Hematopoietic multipotent progenitor cell treated with erythropoietin and hydrocortisone succinate and interleukin-3 and kit ligand, for 6 days (in vitro differentiated cells): Measurements from ENCODE around the gene SLC39A3.

Experiments used
- DNase-seq: peaks from one replicate; pipeline ENCODE4 v3.0.0-alpha.2; 2015

Gene SLC39A3

DNA sequence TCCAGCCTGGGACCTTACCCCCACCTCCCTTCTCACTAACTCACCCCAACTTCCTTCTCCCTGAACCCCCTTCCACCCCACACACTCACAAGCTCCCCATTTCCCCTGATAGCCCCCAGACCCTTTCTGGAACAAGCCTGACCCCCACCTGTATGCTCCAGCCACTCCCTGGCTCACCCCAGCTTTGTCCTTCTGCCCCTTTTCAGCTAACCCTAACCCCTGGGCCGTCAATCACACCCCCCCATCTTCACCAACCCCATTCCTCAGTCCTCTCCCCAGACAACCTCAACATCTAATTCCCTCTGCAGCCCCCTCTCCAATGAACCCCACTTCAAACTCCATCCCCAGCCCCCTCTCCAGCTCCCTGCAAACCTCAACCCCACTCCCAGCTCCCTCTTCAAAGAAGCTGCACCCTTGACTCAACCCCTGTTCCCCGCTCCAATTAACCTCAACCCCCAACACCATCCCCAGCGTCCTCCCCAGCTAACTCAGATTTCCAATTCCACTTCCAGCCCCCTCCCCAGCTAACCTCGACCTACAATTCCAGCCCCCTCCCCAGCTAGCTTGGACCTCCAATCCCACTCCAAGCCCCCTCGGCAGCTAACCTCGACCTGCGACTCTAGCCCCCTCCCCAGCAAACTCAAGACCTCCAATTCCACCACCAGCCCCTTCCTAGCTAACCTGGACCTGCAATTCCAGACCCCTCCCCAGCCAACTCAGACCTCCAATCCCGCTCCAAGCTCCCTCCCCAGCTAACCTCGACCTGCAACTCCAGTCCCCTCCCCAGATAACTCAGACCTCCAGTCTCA is 38.3 kb downstream of the SLC39A3 start:
- DNase-seq, result no peak

DNA sequence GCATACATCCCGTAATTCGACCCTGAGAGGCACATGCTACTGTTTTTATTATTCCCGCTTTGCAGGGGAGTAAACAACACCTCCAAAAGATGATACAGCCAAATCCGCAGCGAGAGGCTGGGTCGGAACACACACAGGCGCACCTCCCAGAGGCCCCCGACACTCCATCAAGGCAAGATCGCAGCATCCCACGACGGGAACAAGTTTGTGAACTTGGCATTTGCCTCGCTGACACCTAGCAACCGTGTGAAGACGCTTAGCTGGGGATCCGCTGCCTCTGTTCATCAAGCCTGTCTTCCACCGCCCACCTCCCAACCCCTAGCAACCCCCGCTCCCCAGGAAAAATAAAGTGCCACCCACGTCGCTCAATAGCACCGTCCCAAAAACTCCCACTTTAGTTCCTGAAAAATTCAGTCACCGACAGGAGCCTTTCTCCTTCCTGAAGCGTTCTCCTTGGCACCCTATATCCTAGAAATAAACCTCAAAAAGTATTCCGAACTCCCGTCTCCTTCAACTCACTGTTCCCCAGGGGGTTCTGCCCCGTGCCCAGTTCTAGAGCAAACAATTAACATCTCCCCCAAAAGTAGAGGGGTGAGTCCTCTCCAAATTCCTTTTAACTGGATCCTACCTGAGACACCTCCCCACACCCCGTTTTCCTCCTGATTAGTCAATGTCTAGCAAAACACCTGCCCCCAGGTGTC is 39.0 kb downstream of the SLC39A3 start:
- no peak for DNase-seq

DNA sequence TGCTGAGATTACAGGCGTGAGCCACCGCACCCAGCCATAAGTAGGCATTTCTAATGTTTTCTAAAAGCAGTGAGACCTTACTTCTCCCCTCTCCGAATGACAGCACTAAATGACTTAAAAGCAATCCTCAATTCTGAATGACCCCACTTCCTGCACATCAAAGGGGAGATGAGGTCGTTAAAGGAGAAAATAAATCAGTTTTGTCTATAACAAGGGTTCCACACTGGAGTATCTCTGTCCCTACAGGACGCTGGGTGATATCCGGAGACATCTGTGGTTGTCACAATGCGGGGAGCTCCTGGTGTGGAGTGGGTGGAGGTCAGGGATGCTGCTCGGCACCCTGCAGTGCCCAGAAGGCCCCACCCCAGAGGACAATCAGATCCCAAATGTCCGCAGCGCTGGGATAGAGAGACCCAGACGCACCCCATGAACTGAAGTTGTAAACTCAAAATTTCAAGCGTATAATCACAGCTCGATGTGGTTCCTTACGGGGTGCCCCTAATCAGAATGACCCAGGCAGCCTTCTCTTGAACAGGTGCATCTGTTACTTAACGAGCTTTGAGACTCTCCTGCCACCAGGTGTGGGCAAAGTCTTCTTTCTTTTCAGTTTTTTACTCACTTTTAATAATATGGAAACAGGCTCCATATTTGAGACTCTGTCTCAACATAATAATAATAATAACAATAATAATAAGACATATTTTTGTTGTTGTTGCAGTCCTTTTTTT is 40.2 kb downstream of the SLC39A3 start:
- no peak for DNase-seq

DNA sequence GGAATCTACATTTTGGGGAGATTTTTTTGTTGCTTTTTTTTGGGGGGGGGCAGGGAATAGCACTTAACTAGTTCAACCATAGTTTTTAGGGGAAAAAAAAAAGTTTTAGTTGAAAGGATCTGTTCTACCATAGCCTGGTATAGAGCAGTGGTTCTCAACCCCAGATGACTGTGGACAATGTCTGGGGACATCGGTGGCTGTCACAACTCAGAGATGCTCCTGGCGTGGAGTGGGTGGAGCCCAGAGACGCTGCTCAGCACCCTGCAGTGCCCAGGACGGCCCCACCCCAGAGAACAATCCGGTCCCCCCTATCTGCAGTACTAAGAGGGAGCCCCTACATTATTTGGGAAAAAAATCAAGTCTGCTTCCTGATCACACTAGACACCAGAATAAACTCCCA is 45.6 kb downstream of the SLC39A3 start:
- DNase-seq, result no peak

DNA sequence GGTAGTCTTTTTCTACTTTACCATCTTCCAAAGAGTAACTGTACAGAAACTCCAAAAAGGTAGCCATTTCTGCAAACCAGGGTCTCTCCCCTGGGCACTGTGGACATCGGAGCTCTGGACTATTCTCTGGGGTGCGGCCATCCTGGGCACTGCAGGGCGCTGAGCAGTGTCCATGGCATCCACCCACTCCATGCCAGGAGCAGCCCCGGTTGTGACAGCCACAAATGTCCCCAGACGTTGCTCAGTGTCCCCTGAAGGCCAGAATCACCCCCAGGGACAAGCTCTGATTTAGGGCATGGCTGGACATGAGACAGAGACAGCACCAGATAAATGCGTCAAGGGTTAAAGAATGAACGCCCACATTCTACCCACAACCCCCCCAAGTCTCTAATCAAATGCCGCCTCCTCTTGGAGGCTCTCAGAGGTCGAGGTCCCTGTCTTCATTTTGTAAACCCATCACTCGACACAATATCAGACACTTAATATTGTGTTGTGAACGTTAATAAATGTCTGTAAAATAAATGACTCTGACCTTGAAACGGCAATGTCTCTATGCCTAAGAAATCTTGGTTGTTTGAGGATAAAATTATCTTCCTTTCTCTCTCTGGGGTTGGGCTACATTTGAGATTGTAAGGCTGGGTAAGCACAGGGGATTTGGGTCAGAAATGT is 46.2 kb downstream of the SLC39A3 start:
- no peak for DNase-seq

DNA sequence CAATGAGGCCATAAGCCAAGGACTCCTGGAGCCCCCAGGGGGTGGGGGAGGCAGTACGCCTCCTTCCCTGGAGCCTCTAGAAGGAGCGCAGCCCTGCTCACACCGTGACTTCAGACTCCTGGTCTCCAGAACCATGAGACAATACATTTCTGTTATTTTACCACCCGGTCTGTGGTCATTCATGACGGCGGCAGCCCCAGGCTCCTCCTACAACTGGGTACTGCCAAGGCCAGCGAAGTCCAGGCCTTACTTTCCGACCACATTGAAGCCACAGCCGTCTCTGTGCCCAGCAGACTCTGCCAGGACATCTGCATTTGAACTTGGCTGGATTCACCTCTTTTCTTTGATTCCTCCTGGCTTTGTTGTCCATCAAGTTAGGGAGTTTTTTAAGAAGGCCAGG is 47.9 kb downstream of the SLC39A3 start:
- DNase-seq, result no peak

DNA sequence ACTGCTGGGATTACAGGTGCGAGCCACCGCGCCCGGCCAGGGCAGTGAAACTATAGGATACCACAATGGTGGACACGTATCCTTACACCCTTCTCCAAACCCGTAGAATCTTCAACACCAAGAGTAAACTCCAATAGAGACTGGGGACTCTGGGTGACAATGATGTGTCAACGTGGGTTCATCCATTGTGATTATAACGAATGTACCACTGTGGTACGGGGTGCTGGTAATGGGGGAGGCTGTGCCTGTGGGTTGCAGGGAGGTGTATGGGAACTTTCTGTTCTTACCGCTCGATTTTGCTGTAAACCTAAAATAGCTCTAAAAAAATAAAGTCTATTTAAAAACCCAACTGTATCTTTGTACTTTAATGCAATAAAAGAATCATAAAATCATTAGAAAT is 49.0 kb downstream of the SLC39A3 start:
- DNase-seq, result no peak

DNA sequence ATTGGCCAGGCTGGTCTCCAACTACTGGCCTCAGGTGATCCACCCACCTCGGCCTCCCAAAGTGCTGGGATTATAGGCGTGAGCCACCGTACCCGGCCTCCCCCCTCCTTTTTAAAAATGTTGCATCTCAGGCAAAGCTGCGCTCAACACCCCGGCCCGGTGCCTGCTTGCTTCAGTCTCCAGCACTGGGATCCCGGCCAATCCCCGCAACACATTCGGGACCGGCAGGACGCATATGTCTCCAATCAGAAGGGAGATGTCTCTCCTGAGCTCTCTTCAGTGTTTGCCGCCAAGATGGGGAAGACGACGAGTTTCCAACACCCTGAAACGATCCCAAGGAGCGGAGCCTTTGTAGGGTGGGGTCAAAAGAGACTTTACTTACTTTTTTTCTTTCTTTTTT is 53.5 kb downstream of the SLC39A3 start:
- DNase-seq, result no peak

DNA sequence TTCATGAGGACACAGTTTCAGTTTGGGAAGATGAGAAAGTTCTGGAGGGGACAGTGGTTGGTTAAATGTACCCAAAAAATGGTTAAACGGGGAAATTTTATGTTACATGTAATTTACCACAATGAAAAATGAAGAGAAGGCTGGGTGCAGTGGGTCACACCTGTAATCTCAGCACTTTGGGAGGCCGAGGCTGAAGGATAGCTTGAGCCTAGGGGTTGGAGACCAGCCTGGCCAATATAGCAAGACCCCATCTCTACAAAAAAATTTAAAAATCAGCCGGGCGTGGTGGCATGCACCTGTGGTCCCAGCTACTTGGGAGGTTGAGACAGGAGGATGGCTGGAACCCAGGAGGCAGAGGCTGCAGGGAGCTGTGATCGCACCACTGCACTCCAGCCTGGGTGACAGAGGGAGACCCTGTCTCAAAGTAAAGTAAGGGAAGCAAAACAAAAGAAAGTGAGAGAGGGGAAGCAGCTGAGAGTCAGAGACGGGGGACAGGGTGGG is 54.6 kb downstream of the SLC39A3 start:
- no peak for DNase-seq

DNA sequence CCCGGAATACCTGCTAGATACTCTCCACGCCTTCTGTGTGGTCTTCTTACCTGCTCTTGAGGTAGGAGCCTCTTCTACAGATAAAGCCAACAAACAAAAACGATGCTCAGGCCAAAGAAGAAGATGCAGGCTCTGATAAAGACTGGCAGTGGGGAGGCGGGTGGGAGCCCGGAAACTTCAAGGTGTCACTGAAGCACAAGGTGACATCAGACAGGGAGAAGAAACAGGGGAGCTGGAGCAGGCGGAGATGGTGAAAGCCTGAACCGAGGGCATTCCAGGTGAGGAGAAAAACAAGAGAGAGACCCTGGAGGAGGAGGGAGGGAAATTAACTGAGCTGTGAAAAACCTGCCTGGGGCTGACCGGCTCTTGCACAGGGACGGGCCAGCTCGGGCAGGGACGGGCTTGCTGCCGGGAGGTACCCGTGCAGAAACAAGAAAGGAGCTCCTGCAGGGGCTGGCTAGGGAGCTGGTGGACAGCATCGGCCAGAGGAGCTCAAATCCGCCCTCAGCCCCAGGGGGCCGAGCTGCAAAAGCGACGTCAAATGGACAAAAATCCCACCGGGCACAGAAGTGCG is 56.3 kb downstream of the SLC39A3 start:
- no peak for DNase-seq
